HG02623 (cell line): ENCODE measurements around the gene TAF3.

Source experiments
- ATAC-seq: cut with Tn5 transposase; IDR thresholded peaks from one replicate; pipeline ENCODE4 v1.9.1; 2021; ENCODE audit warnings: moderate library complexity; ENCODE audit not compliant: unreplicated experiment

The TAF3 gene

GRCh38 chr10:7965457-7965856, 147.2 kb downstream of the TAF3 start:
- ATAC-seq, result no peak

DNA sequence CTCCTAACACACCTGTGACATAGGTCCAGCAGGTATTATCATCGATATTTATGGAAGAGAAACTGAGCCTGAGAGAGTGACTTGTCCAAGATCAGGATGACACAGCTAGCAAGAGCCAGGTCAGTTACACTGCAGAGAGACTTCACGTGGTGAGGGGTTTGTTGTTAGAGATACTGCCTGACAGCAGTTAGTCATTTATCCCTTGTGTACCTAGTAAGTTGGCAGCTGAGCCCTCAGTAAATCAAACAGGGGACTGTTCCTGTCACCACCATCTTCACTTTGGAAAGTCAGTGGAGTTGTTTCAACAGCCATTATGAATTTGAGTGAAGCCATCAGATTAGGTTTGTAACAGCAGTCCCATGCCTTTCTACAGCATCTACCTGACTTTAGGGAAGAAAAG, 148.7 kb downstream of the TAF3 start:
- no peak for ATAC-seq

- ATAC-seq, result no peak
These were observed 150.3 kb downstream of the TAF3 start for GRCh38 chr10:7968510-7969112.

- no peak for ATAC-seq
These were observed 151.3 kb downstream of the TAF3 start for GRCh38 chr10:7969623-7970022.

DNA sequence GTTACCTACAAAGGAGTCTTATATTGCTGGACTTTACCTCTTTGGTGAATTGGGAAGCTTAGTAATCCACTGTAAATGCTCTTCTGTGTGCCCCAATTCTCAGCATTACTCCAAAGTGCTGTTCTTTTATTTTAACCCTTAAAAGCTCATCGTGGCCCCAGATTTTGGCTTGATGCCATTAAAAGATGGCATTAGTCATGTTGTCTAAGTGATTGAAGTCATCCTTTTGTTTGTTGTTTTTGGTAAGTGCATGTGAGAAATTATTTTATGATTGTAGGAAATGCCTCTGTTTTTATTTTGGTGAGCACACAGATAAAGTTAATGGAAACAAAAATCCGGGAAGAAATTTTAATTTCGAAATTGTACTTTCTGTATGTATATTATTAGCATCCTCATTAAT, 153.6 kb downstream of the TAF3 start:
- ATAC-seq, result no peak

DNA sequence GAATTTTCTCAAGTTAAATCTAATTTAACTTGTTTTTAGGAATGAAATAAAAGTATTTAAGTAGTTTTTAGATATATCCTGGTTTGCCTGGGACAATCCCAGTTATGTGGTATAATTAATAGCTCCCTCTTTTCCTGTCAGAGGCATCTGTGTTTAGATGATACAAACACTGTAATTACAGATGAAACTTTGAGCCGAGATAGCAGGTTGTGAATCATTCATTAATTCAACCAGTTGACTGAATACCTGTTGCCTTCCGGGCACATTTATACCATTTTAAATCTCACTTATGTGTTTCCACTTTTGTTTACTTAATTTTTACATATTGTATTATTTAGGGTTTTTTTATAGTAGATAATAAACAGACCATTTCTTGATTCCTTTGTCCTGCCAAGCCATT, 154.1 kb downstream of the TAF3 start:
- ATAC-seq, result no peak

GRCh38 chr10:7980196-7980595, 161.9 kb downstream of the TAF3 start:
- ATAC-seq, result no peak

DNA sequence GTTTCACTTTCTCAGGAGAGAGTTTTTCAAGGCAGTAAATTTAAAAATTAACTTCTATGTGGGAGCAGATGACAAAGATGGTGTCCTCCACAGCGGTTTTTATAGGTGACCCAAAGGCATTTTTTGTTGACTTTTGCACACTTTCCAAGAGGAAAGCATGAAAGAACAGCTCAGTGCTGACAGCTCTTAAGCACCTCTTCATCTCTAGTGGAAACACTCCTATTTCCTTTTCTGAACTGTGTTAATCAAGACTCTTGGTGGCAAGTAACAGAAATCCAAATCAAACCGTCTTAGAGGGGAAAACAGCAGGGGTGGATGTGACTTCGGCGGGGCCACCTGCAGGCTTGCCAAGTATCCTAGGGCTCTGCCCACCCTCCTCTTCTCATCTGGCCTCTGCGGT, 164.4 kb downstream of the TAF3 start:
- no peak for ATAC-seq

DNA sequence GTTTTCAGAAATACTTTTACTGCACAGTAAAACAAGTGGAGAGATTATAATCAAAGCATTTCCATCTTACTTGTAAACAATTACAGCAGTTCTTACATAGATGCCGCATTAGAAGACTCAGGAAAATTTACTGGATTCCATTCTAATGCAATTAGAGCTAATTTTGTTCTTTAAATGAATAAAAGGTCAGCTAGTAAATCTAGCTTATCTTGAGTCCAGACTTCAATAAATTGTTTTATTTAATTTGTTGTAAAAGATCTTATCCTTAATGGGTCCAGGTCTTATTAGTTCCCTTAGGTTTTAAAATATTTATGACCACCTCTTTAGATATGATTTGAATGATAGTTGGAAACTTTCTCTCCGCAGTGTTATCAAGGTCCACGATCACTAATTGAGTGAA, 166.0 kb downstream of the TAF3 start:
- ATAC-seq, result no peak

DNA sequence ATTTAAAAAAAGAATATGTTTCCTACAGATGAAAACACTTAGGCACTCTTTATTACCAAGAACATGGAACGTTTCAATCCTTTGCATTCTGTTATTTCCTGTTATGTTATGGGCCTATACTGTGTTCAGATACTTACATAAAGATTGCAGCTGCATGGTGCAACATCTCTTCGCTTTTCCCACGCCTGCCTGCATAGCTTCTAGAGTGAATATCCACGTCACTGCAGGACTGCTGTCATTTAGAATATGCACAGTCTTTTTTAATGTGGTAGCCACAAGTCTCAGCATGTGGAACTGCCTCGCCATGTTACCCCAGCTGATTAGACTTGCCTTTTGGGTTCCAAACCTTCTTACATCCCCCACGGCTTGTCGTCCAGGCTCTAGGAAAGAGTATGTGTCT, 166.6 kb downstream of the TAF3 start:
- ATAC-seq, result no peak

GRCh38 chr10:7986851-7987250, 168.5 kb downstream of the TAF3 start:
- ATAC-seq, result no peak

- no peak for ATAC-seq
These were observed 170.7 kb downstream of the TAF3 start for GRCh38 chr10:7988989-7989388.

DNA sequence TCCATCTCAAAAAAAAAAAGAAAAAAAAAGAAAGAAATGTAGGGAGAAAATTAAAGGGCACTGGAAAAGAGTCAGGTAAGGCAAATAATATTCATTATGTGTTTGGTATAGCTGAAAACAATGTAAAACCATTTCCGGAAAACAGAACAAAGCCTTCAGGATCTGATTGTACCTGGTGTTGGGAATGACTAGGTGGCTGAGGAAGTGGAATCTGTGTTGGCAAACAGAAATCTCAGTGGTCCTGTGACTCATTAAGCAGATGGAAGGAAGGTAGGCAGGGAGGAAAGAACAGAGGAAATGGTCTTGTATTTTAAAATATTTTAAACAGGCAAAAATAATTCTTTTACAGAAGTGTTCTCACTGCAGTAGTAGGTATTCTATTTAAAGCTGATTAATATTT, 180.5 kb downstream of the TAF3 start:
- no peak for ATAC-seq

DNA sequence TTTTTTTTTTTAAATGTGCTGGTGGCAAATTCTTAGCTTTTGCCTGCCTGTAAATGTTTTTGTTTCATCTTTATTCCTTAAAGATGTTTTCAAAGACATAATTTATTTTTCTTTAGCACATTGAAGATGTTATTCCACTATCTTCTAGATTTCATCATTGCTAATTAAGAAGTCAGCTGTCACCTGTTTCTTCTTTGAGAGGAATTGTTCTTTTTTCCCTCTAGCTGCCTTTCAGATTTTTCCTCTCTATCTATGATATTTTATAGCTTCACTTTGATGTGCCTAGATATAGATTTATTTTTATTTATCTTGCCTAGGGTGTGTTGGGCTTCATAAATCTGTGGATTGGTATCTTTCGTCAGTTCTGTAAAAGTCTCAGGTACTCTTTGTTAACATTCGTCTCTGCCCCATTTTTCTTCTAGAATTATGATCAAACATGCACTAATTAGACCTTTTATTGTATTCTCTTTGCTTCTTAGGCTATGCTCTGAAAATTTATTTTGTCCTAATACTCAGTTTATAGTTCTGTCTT, 186.2 kb downstream of the TAF3 start:
- ATAC-seq, result no peak

GRCh38 chr10:8006274-8006999, 188.1 kb downstream of the TAF3 start:
- ATAC-seq, result no peak

GRCh38 chr10:8009031-8009430, 190.7 kb downstream of the TAF3 start:
- ATAC-seq, result no peak

DNA sequence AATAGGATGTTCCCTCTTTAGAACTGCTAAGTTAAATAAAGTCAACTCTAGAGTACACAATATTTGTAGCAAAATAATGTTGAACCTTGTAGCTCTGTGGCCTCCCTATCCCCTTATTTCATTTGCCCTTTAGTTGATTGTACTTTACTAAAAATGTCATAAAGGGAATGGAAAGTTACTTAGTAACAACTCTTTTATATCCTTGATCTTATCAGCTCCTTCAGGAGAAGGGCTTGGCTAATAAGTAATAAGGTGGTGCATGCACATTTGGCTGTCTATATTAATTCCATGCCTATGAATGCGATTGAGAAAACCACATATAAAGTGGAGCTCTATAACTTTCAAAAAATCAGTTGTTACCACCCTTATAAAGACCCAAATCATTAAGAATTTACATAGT, 194.7 kb downstream of the TAF3 start:
- ATAC-seq, result no peak

- no peak for ATAC-seq
These were observed 195.3 kb downstream of the TAF3 start for GRCh38 chr10:8013619-8014018.

- no peak for ATAC-seq
These were observed 196.3 kb downstream of the TAF3 start for GRCh38 chr10:8014649-8015048.

GRCh38 chr10:8017277-8017676, 199.0 kb downstream of the TAF3 start:
- ATAC-seq, result no peak

- ATAC-seq, result no peak
These were observed 205.0 kb downstream of the TAF3 start for GRCh38 chr10:8023321-8023720.

DNA sequence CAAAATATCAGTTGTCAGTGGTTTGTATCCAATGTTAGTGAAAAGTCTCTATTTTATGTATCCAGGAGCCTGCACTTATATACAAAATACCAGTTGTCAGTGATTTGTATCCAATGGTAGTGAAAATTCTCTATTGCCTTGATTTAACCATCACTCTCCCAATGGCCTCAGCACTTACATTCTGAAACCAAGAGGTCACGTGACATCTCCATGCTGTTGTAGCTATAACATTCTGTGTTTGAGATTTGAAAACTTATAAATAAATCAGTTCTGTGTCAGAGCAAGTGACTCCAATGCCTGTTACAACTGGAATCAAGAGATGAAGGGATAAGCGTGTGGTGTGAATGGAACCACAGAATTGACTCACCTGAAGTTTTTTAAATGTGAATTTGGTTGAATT, 205.5 kb downstream of the TAF3 start:
- no peak for ATAC-seq
